GM19240 (cell line): Measurements from ENCODE around the gene HIVEP3.

ENCODE experiments used
- DNase-seq: peaks from one replicate; pipeline ENCODE4 v3.0.0; 2011; ENCODE audit warnings: low spot score; ENCODE audit not compliant: insufficient read length

Gene HIVEP3

GRCh38 chr1:41765152-41765551 is 153.6 kb downstream of the HIVEP3 start:
- no peak for DNase-seq

DNA sequence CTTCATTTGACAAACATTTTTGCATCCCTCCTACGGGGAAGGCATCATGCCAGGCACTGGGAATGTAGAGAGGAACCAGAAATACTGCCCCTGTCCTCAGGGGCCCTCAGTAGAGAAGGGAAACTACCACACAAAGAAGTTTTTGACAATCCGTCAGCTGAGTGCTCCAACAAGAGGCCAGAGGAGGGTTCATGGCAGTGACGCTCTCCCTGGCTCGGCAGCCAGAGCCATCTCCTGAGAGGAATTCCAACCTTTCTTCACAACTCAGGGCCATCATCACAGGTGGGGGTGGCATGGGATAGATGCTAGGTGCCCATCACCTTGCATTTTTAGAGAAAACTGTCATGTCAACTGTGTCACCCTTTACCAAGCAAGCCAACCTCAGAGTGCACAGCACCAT is 154.1 kb downstream of the HIVEP3 start:
- DNase-seq: no peak

DNA sequence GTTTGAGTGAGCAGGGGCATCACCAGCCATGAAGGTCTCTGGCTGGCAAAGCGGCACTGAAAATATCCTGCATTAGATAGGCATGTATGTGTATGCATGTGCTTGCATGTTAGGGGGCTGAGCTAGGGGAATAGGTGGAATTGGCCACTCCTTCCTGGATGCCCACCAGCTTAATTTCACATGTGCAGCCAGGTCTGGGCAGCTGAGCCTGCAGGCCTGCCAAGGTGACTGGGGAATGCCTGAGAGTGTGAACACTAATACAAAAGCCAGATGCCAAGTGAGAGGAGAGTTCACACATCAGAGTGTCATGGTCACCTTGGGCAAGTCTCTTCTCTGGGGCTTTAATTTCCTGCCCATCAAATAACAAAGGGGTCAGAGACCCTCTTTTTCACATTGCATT is 155.9 kb downstream of the HIVEP3 start:
- DNase-seq: no peak

DNA sequence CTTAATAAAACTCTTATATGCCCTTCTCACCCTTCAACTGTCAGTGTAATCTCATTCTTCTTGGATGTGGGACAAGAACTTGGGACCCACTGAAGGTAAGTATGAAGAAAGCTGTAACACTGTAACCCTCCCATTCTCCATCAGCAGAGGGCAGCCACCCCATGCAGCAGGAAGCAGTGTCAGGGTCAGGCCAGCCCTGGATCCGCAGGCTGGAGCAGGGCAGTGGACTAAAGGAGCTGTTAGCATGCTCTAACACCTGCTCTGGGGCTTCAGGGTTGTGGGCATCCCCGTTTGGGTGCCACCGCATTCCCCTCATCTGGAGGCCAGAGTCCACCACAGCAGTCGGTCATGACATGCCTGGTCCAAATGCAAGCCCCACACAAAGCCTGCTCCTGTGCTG is 156.5 kb downstream of the HIVEP3 start:
- DNase-seq: no peak

DNA sequence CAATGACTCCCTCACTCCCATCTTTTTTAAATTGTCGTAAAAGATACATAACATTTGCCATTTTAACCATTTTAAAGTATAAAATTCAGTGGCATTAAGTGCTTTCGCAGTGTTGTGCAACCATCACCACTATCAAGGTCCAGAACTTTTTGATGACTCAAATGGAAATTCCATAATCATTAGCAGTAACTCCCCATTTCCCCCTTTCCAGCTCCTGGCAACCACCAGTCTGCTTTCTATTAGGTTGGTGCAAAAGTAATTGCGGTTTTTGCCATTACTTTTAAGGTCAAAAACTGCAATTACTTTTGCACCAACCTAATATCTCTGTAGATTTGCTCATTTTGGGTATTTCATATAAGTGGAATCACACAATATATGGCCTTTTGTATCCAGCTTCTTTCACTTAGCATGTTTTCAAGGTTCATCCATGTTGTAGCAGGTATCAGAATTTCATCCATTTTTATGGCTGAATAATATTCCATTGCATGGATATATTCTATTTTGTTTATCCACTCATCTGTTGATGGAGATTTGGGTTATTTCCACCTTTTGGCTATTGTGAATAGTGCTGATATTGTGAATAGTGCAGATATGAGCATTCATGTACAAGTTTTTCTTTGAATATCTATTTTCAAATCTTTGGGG is 159.7 kb downstream of the HIVEP3 start:
- DNase-seq: no peak

- no peak for DNase-seq
Measured at GRCh38 chr1:41758500-41758899, 160.2 kb downstream of the HIVEP3 start.

- DNase-seq: no peak
Measured at GRCh38 chr1:41754540-41754939, 164.2 kb downstream of the HIVEP3 start.

GRCh38 chr1:41752514-41753170 is 166.1 kb downstream of the HIVEP3 start:
- no peak for DNase-seq

DNA sequence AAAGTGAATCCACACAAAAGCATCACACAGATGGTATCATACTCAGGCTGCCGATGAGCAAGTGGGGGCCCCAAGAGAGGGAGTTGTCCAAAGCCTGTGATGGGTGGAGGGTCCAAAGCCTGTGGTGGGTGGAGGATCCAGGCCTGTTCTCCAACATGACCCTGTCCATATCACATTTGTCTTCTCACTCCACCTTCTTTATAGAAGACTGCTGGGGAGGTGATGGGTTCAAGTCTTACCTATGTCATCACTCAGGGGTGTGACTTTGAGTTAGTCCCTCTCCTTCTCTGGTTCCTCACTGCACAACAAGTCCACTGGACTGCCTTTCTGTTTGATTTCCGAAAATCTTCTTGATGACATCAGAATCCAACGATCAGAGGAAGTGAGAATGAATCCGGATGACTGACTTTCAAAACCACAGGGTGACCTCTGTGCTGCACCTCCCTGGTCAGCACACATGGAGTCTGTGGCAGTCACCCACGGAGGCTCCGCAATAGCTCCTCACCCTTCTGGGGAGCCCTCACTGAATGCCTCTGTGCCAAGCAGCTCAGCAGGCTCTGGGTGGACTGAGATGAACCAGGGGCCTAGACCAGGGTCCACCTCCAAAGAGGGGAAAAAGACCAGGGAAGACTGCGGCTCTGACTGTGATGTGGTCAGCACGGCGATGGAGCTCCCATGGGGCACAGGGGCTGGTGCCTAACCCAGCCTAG is 166.8 kb downstream of the HIVEP3 start:
- DNase-seq: peak; percentile 59

DNA sequence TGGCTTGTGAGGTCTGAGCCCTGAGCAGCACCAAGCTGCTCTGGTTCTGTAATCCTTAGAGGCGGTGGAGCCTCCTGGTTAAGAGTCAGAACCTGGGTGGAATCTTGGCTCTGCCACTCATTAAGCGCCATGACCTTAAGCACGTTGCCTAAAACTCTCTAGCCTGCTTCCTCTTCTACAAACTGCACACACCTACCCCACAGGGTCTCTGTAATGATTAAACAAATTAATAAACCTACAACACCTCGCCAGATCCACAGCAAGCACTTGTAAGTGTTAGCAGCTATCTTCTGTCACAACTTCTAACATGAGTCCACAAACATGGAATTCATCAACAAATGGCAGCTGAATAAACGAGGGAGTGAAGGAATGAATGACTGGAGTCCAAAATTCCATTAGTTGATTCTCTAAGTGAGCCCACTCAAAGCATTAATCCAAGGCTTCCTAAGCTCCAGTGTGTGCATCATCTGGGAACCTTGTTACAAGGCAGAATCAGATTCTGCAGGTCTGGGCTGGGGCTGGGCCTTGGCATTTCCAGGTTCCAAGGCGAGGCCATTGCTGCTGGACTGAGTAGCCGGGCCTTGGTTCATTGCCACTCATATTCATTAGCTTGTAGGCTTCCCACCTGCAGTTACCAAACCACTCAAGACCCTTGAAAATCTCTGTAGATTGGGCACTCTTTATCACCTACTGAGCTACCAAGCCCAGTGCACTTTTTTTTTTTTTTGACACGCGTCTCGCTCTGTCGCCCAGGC is 168.6 kb downstream of the HIVEP3 start:
- DNase-seq: no peak

GRCh38 chr1:41745022-41745421 is 173.7 kb downstream of the HIVEP3 start:
- no peak for DNase-seq

DNA sequence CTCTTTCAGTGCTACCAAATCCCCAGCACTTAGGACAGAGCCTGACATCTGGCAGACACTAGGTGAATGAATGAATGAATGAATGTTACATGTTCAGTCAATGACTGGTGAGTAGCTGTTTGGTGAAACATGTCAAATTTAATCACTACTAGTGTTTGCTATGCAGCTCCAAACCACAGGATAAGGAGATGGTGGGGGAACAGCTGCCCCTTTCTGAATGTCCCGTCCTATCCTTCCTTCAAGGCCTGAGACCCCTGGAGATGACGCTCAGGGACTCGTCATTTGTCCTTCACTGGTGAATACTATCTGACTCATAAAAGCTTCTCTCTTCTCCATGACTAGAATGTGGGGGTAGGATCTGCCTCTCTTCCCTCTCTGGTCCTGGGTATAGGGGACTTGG is 175.4 kb downstream of the HIVEP3 start:
- no peak for DNase-seq

DNA sequence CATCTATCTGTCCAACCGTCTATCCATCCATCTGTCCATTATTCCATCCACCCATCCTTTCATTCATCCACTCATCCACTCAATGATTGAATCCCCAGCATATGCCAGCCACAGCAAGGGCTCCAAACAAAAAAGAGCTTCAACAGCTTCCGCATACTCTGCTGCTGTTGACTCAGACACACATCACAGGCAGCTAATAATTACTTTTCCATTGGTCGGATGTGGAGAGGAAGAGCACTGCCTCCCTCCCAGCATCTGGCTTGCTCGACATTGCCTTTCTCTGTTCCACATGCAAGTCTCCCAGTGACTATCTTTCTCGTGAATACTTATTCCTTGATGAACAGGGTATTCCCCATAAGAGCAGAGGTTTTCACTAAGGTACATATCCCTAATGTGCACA is 176.5 kb downstream of the HIVEP3 start:
- DNase-seq: no peak

- no peak for DNase-seq
Measured at GRCh38 chr1:41741244-41741643, 177.5 kb downstream of the HIVEP3 start.

DNA sequence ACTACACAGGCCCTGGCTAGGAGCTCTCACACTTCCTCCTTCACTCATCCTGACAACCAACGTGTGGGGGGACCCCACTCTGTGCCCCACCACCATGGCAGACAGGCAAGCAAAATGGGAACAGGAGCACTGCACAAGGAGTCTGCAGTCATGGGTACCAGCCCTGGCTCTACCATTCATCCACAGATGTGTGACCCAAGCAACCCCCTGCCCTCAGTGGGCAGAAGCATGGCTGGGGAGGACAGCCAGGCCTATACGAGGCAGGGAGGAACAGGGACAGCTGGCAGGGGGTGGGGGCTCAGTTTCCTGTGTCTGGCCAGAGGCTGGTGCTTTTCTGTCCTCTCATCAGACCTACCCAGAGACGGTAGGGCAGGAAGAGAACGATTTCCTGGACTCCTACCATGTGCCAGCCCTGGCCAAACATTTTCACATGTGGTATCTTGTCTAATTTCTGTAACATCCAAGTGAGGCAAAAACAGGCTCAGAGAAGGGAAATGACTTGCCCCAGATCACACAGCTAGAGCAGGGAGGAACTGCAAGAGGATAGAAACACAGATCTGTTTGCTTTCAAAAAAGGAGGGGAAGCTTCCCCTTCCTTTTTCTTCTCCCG is 178.0 kb downstream of the HIVEP3 start:
- DNase-seq: no peak

DNA sequence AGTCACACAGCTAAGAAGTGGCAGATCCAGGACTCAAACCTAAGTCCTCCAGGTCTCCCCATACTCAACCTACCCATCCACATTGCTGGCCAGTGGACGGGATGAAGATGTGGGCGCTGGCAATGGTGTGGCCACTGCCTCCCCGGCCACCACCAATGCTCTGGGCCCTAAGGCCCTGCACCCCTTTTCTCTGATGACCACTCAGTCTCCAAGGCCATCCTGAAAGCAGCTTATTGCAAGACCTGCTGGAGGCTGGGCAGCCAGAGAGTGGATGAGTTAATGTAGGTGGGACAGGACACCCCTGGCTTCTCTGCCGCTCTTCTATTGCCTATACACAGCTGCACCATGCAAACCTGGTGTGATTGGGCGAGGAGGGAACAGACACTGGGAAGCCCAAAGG is 178.7 kb downstream of the HIVEP3 start:
- no peak for DNase-seq

- peak; percentile 57 for DNase-seq
Measured at GRCh38 chr1:41739061-41739955, 179.4 kb downstream of the HIVEP3 start.

- no peak for DNase-seq
Measured at GRCh38 chr1:41738475-41738874, 180.2 kb downstream of the HIVEP3 start.

DNA sequence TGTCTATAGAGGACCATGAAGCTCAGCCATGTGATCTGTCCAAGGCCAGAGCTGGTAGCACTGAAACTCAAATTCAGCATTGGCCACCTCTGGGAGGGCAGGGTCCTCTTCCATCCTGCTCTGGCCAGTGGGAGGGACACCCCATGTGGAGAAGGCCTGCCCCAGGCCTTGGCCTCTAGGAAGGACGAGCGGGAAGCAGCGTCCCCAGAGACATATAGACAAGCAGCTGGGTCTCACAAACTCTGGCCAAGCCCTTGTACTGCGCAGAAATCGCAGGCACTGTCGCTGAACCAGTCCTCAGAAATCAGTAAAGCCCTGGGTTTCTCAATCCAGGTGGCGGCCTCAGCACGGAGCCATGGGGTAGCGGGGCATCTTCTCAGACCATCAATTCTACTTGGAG is 180.7 kb downstream of the HIVEP3 start:
- DNase-seq: no peak

DNA sequence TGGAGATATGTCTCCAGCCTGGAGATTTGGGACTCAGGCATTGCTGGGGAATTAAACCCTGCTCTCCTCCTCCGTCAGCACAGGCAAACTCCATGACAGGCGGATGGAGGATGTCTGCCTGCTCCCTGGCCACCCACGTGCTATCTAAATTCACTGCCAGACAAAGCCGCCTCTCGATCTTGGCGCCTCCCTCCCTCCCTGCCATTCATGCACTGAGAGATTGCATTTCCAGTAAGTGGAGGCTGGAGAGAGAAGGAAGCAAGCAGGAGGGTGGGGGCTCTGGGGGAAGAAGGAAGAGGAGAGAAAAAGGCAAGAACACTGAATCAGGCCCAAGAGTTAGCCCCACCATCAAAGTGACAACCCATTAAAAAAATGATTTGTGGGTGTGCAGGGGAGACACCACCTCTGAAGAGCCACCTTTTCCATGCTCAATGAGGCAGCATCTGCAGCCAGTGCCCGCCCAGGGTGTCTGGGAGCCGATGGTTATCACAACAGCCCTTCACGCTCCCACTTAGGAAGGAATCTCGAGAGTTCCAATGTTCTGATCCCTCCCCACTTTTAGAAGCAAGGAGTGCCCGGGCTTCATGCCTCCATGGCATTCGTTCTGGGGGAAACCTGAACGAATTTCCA is 183.0 kb downstream of the HIVEP3 start:
- no peak for DNase-seq
